ENCODE measurements around the gene TRMT1. TPM values are rescaled to one million over a fixed set of nuclear protein-coding genes. Genes with fewer than 3 reads are reported as not detected.
A peak's percentile ranks its signal among the peaks of the same experiment; 100 is the strongest.

The TRMT1 gene
- total RNA-seq, 4 donors from 2014 or later: 25.7 to 30.0 (median 28.7) TPM

DNA sequence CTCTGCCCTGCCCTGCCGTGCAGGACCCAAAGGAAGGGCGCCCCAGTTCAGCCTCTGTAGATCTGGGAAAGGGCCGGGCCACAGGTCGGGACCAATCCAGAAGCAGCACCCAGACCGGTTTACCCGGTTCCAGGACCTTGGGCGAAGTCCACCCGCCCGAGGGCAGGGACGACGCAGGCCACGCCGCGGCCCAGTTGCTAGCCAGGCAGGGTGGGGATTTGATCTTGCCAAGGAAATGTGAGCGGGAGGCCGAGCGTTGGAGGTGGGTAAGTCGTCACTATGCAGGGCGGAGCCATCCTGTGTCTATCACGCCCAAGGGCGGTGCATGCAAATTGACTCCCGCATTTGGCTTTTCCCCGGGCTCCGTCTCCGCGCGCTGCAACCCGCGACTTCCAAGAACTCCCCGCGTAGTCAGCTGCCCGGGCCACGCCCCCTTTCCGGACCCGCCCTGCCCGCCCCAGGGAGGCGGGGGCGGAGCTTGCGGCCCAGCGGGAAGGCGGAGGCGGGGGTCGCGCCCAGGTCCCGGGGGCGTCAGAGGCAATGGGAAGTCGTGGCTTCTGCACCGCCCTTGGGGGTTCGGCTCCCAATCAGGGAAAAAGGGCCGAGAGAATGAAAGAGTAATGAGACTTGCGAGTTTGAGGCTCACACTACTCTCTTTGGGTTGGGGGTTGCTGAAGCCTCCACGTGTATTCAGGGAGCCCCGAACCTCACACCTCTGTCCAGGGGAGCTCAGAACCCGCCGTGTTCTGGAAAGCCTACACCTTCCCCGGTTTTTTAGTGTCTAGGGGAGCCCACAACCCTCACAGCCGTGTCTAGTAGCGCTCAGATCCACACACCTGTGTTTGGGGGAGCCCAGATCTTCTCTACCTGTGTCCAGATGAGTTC, 46.4 kb upstream of the TRMT1 start:
- WGBS, 2 donors (ENCODE audit: low coverage in 1 of 2): 0% methylated on average over 1 of the region's 58 CpGs; no CpG with 5 or more reads in 1 of the 2 donors
- Histone ChIP-seq H3K4me3 (peak overlapping the region; percentile 13 to 52), H3K4me1 (peaks cover 0 to 62% (median 32%) of the 10 kb centered on the region in 3 donors), H3K9me3 (no peaks in the 10 kb centered on the region), H3K27ac (peak overlapping the region; percentile 74 to 94 (median 93)), H3K36me3 (no peaks in the 10 kb centered on the region), H3K27me3 (no peaks in the 10 kb centered on the region)
- TF ChIP-seq POLR2A (IDR thresholded peaks at IDR 0.05): peak; percentile 14 to 26
- peak; percentile 83 for TF ChIP-seq POLR2AphosphoS5 (IDR thresholded peaks at IDR 0.05)
- TF ChIP-seq EP300 (IDR thresholded peaks at IDR 0.05): no peak
- TF ChIP-seq, protein P1, sequence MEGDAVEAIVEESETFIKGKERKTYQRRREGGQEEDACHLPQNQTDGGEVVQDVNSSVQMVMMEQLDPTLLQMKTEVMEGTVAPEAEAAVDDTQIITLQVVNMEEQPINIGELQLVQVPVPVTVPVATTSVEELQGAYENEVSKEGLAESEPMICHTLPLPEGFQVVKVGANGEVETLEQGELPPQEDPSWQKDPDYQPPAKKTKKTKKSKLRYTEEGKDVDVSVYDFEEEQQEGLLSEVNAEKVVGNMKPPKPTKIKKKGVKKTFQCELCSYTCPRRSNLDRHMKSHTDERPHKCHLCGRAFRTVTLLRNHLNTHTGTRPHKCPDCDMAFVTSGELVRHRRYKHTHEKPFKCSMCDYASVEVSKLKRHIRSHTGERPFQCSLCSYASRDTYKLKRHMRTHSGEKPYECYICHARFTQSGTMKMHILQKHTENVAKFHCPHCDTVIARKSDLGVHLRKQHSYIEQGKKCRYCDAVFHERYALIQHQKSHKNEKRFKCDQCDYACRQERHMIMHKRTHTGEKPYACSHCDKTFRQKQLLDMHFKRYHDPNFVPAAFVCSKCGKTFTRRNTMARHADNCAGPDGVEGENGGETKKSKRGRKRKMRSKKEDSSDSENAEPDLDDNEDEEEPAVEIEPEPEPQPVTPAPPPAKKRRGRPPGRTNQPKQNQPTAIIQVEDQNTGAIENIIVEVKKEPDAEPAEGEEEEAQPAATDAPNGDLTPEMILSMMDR (IDR thresholded peaks at IDR 0.05): no peak
- ATAC-seq: peak; percentile 91

DNA sequence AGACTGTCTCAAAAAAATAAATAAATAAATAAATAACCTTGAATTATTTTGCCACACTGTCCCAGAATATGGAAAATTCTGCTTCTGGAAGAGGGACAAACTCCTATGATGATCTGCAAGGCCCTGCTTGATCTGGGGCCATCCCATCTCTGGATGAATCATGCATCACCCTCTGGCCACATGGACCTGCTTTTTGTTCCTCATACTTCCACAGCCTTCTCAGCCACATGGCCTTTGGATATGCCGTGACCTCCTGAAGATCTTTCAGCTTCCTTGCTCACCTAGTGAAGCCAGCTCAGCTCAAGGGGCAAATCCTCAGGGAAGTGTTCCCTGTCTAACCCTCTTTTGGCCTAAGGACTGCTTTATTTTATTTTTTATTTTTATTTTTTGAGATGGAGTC, 44.0 kb upstream of the TRMT1 start:
- no peak for TF ChIP-seq POLR2AphosphoS5 (IDR thresholded peaks at IDR 0.05)
- H3K27me3 ChIP-seq: no peaks in the 10 kb centered on the region
- H3K4me3 ChIP-seq: no peak overlapping the region
- peaks cover 0 to 52% (median 39%) of the 10 kb centered on the region in 3 donors for H3K4me1 ChIP-seq
- ATAC-seq: no peak
- peak overlapping the region in 1 of 4 donors; percentile 14 for H3K27ac ChIP-seq
- H3K36me3 ChIP-seq: no peaks in the 10 kb centered on the region
- 86 to 100% methylated on average over 1 of the region's 1 CpG for WGBS, 2 donors (ENCODE audit: low coverage in 1 of 2)
- H3K9me3 ChIP-seq: no peaks in the 10 kb centered on the region

DNA sequence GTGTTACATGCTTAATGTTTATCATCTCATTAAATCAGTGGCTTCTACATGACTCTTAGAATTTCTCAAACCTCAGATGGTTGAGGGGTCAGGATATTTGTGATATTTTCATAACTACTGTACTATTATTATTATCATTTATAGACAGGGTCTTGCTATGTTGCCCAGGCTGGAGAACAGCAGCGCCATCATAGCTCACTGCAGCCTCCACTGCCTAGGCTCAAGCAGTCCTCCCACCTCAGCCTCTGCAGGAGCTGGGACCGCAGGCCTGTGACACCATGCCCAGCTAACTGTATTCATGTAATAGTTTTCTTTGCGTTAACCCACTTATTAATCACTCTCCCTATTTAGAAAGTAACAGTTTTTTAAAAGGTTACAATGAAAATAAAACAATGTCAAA, 43.2 kb upstream of the TRMT1 start:
- TF ChIP-seq EP300 (IDR thresholded peaks at IDR 0.05): no peak
- no peak for TF ChIP-seq POLR2A (IDR thresholded peaks at IDR 0.05)
- no peak for TF ChIP-seq POLR2AphosphoS5 (IDR thresholded peaks at IDR 0.05)
- TF ChIP-seq, protein P1 (IDR thresholded peaks at IDR 0.05): no peak
- WGBS, 2 donors (ENCODE audit: low coverage in 1 of 2): 90 to 92% methylated on average over 2 to 3 of the region's 3 CpGs

DNA sequence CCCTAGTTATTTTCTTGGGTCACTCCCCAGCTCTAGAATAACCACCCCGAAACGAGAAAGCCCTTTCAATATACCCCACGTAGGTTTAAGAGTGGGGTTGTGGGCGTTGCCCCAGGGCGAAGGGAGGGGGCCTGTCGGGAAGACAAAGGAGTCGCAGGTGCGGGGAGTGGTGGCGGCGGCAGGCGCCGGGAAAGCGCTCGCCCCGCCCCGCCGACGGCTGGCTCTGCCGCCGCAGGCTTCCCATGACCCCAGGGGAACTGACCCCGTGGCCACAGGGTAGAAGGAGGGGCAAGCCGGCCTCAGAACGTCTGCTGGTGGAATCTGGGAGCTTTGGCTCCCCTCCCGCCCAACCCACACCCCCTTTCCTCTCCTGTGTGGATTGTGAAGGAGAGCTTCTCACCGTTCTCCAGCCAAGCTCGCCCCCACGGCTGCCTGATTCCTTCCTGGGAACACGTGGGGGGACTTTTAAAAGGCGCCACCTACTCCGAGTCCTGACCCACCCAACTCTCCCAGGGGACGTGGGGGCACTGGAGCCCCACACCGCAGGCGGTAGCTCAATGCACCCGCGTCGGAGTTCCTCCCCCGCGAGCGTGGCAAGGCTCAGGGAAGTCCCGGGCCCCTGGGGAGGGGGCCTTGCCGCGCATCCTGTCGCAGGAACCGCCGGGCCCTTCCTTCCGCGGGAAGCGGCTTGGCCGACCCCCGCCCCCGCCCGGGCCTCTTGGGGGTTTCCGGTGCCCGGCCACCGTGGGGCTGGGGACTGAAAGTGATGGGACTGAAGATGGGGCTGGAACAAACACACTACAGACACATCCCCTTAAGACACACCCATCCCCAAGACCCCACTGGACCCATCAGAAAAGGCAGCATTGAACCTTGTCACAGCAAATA, 39.2 kb upstream of the TRMT1 start:
- 0 to 11% methylated on average over 3 to 4 of the region's 55 CpGs for WGBS, 2 donors (ENCODE audit: low coverage in 1 of 2)
- Histone ChIP-seq H3K4me1 (peaks cover 0 to 41% (median 16%) of the 10 kb centered on the region in 3 donors), H3K27ac (peak overlapping the region; percentile 93 to 100 (median 98)), H3K4me3 (peak overlapping the region; percentile 46 to 96), H3K36me3 (no peaks in the 10 kb centered on the region), H3K27me3 (no peaks in the 10 kb centered on the region), H3K9me3 (no peaks in the 10 kb centered on the region)
- peak; percentile 4 to 41 for TF ChIP-seq POLR2A (IDR thresholded peaks at IDR 0.05)
- no peak for TF ChIP-seq POLR2AphosphoS5 (IDR thresholded peaks at IDR 0.05)
- ATAC-seq: peak; percentile 11

More for the DNA sequence above, 43.2 kb upstream of the TRMT1 start:
- H3K4me1 ChIP-seq: peaks cover 0 to 52% (median 42%) of the 10 kb centered on the region in 3 donors
- H3K9me3 ChIP-seq: no peaks in the 10 kb centered on the region
- ATAC-seq: no peak
- no peaks in the 10 kb centered on the region for H3K36me3 ChIP-seq
- H3K27ac ChIP-seq: no peak overlapping the region
- no peak overlapping the region for H3K4me3 ChIP-seq
- H3K27me3 ChIP-seq: no peaks in the 10 kb centered on the region

DNA sequence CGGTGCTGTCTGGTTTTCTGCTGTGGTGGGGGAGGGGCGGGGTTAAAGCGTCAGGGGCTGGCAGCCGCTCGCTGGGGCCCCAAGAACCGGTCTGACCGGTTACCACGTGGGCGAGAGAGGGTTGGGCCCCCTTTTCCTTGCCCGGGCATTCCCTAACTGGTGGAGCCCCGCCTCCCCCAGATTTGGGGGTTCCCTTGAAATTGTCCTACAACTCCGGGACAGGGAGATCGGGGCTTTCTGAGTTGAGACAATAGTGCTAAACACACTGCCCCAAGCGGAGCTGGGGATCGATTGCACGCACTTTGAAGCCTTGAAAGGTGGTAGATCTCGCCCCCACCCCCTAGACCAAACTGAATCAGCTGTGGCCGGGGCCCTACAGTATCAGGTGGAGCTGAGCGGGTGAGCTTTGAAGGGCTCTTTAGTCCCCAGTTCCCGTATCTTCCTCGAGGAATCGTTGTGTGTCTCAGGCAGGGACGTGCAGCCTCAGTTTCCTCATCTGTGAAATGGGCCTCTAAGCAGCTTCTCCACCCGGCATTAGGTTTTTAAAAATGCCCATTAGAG, 38.5 kb upstream of the TRMT1 start:
- WGBS, 2 donors (ENCODE audit: low coverage in 1 of 2): 7 to 25% methylated on average over 3 to 7 of the region's 24 CpGs
- Histone ChIP-seq H3K27me3 (no peaks in the 10 kb centered on the region), H3K4me3 (peak overlapping the region; percentile 46 to 96), H3K4me1 (peaks cover 0 to 41% (median 16%) of the 10 kb centered on the region in 3 donors), H3K36me3 (no peaks in the 10 kb centered on the region), H3K9me3 (no peaks in the 10 kb centered on the region), H3K27ac (peak overlapping the region; percentile 93 to 100 (median 98))
- TF ChIP-seq EP300 (IDR thresholded peaks at IDR 0.05) (no peak), POLR2A (IDR thresholded peaks at IDR 0.05) (peak in 1 of 2 donors; percentile 2), POLR2AphosphoS5 (IDR thresholded peaks at IDR 0.05) (peak; percentile 37)
- TF ChIP-seq, protein P1 (IDR thresholded peaks at IDR 0.05): peak in 2 of 4 experiments; percentile 8 to 11
- no peak for ATAC-seq

Measured in gastroesophageal sphincter (tissue), 4 donors.